GM23248 (cell line): ENCODE data around the gene AGA.

ENCODE experiments used
- EZH2 ChIP-seq: fragments of 200-600 bp; sonication (generic); IDR thresholded peaks from 2 replicates; pipeline ENCODE4 v1.6.1; 2018; ENCODE audit warnings: antibody characterized with exemption, mild to moderate bottlenecking; ENCODE audit not compliant: insufficient read depth, poor library complexity, severe bottlenecking
- EZH2phosphoT487 ChIP-seq: fragments of 200-600 bp; sonication (generic); IDR thresholded peaks from 2 replicates; pipeline ENCODE4 v1.6.1; 2018; ENCODE audit warnings: antibody characterized with exemption, moderate library complexity, mild to moderate bottlenecking, low read depth; ENCODE audit not compliant: insufficient read depth

GRCh38 chr4:177483760-177484159 is 41.5 kb upstream of the AGA start:
- TF ChIP-seq EZH2 (no peak), EZH2phosphoT487 (no peak)
